ENCODE results near the gene SRSF8. TPM values are rescaled to one million over a fixed set of nuclear protein-coding genes. Genes with fewer than 3 reads are reported as not detected.

The SRSF8 gene
- total RNA-seq, 2 donors from 2014 or later, result 16.3 to 20.1 TPM

GRCh38 chr11:95088946-95089619, 22.4 kb downstream of the SRSF8 start:
- H3K4me3 ChIP-seq (ENCODE audit: low read length), result peak overlapping the region; percentile 81
- peaks cover 24% of the 10 kb centered on the region for H3K4me1 Mint-ChIP-seq
- TF ChIP-seq CTCF (conservative IDR thresholded peaks at IDR 0.05), result no peak
- H3K27ac Mint-ChIP-seq, result no peak overlapping the region
- H3K4me1 ChIP-seq (ENCODE audit: control insufficient read depth, insufficient read depth, low read length), result no peaks in the 10 kb centered on the region
- H3K9me3 Mint-ChIP-seq, result no peaks in the 10 kb centered on the region
- WGBS, 2 experiments (ENCODE audit: insufficient coverage in 1 of 2, insufficient read length in 1 of 2), result 27 to 83% methylated on average over 2 to 27 of the region's 27 CpGs
- H3K4me3 Mint-ChIP-seq, result peak overlapping the region; percentile 61
- no peak overlapping the region for H3K27ac ChIP-seq (ENCODE audit: low read depth, low read length)
- no peak for DNase-seq
- no peaks in the 10 kb centered on the region for H3K36me3 ChIP-seq (ENCODE audit: control insufficient read depth, insufficient read depth, low read length)
- peaks cover 69% of the 10 kb centered on the region for H3K27me3 Mint-ChIP-seq (ENCODE audit: insufficient read depth)
- H3K9ac ChIP-seq (ENCODE audit: extremely low read depth, low read length, poor library complexity, severe bottlenecking), result no peak overlapping the region
- H3K36me3 Mint-ChIP-seq (ENCODE audit: low read depth), result no peaks in the 10 kb centered on the region
- no peaks in the 10 kb centered on the region for H3K9me3 ChIP-seq (ENCODE audit: control insufficient read depth, low read length)
- H3K27me3 ChIP-seq (ENCODE audit: control insufficient read depth, insufficient read depth, low read length, poor library complexity, severe bottlenecking), result peaks cover 26% of the 10 kb centered on the region

- Mint-ChIP-seq H3K9me3 (no peaks in the 10 kb centered on the region), H3K36me3 (ENCODE audit: low read depth) (no peaks in the 10 kb centered on the region), H3K27ac (no peak within 1 kb of the TSS), H3K4me3 (peak within 1 kb of the TSS; percentile 61), H3K27me3 (ENCODE audit: insufficient read depth) (peaks cover 73% of the 10 kb centered on the region), H3K4me1 (peaks cover 24% of the 10 kb centered on the region)
- no peaks in the 10 kb centered on the region for H3K36me3 ChIP-seq (ENCODE audit: control insufficient read depth, insufficient read depth, low read length)
- no peaks in the 10 kb centered on the region for H3K4me1 ChIP-seq (ENCODE audit: control insufficient read depth, insufficient read depth, low read length)
- peaks cover 26% of the 10 kb centered on the region for H3K27me3 ChIP-seq (ENCODE audit: control insufficient read depth, insufficient read depth, low read length, poor library complexity, severe bottlenecking)
- peak within 1 kb of the TSS; percentile 81 for H3K4me3 ChIP-seq (ENCODE audit: low read length)
- TF ChIP-seq CTCF (conservative IDR thresholded peaks at IDR 0.05), result no peak
- no peak within 1 kb of the TSS for H3K27ac ChIP-seq (ENCODE audit: low read depth, low read length)
- no peaks in the 10 kb centered on the region for H3K9me3 ChIP-seq (ENCODE audit: control insufficient read depth, low read length)
- peak within 1 kb of the TSS; percentile 27 for H3K9ac ChIP-seq (ENCODE audit: extremely low read depth, low read length, poor library complexity, severe bottlenecking)
- 0 to 1% methylated on average over 30 to 106 of the region's 106 CpGs for WGBS, 2 experiments (ENCODE audit: insufficient coverage in 1 of 2, insufficient read length in 1 of 2)
- peak; percentile 93 for DNase-seq
These were observed 23.2 kb downstream of the SRSF8 start, which contains the start of gene ENDOD1 for GRCh38 chr11:95089620-95090542. Gene ENDOD1, plus strand, starts transcription at chr11:95089846. Its CDS starts 82 bp downstream, at chr11:95089928.

- H3K4me3 Mint-ChIP-seq, result no peak overlapping the region
- TF ChIP-seq CTCF (conservative IDR thresholded peaks at IDR 0.05), result no peak
These were observed 25.0 kb downstream of the SRSF8 start for GRCh38 chr11:95091663-95092180.

More at GRCh38 chr11:95091663-95092180, 25.0 kb downstream of the SRSF8 start:
- no peaks in the 10 kb centered on the region for H3K36me3 Mint-ChIP-seq (ENCODE audit: low read depth)
- peaks cover 22% of the 10 kb centered on the region for H3K4me1 Mint-ChIP-seq
- no peak overlapping the region for H3K27ac Mint-ChIP-seq
- no peak for DNase-seq
- H3K27me3 Mint-ChIP-seq (ENCODE audit: insufficient read depth), result peaks cover 64% of the 10 kb centered on the region
- no peaks in the 10 kb centered on the region for H3K9me3 ChIP-seq (ENCODE audit: control insufficient read depth, low read length)
- H3K36me3 ChIP-seq (ENCODE audit: control insufficient read depth, insufficient read depth, low read length), result no peaks in the 10 kb centered on the region
- no peaks in the 10 kb centered on the region for H3K4me1 ChIP-seq (ENCODE audit: control insufficient read depth, insufficient read depth, low read length)
- no peaks in the 10 kb centered on the region for H3K9me3 Mint-ChIP-seq
- H3K27me3 ChIP-seq (ENCODE audit: control insufficient read depth, insufficient read depth, low read length, poor library complexity, severe bottlenecking), result peaks cover 26% of the 10 kb centered on the region
- no peak overlapping the region for H3K27ac ChIP-seq (ENCODE audit: low read depth, low read length)
- H3K9ac ChIP-seq (ENCODE audit: extremely low read depth, low read length, poor library complexity, severe bottlenecking), result no peak overlapping the region
- no peak overlapping the region for H3K4me3 ChIP-seq (ENCODE audit: low read length)
